Osteocyte (in vitro differentiated cells): Measurements from ENCODE around the gene CNFN. TPM values are rescaled to one million over a fixed set of nuclear protein-coding genes. Genes with fewer than 3 reads are reported as not detected.
"Not testable (repeated sequence)": the region's sequence is repeated elsewhere in the genome, so short reads cannot be mapped to it uniquely, and the experiment has no call there.

Experiments used
- DNase-seq: peaks from one replicate; pipeline ENCODE4 v3.0.0; 2021; ENCODE audit warnings: mixed read lengths; ENCODE audit not compliant: unreplicated experiment; ENCODE audit errors: extremely low spot score
- H3K27ac Mint-ChIP-seq: one replicate; pipeline ENCODE4 v1.8.0; 2021; ENCODE audit warnings: mild to moderate bottlenecking, mixed read lengths; ENCODE audit not compliant: unreplicated experiment
- H3K27me3 Mint-ChIP-seq: one replicate; pipeline ENCODE4 v1.8.0; 2021; ENCODE audit warnings: mixed read lengths; ENCODE audit not compliant: unreplicated experiment
- H3K36me3 Mint-ChIP-seq: one replicate; pipeline ENCODE4 v1.8.0; 2021; ENCODE audit warnings: mixed read lengths; ENCODE audit not compliant: unreplicated experiment
- H3K4me1 Mint-ChIP-seq: one replicate; pipeline ENCODE4 v1.8.0; 2021; ENCODE audit warnings: mixed read lengths; ENCODE audit not compliant: unreplicated experiment
- H3K4me3 Mint-ChIP-seq: one replicate; pipeline ENCODE4 v1.8.0; 2021; ENCODE audit warnings: mild to moderate bottlenecking, moderate library complexity, mixed read lengths; ENCODE audit not compliant: unreplicated experiment
- H3K9me3 Mint-ChIP-seq: one replicate; pipeline ENCODE4 v1.8.0; 2021; ENCODE audit warnings: mixed read lengths; ENCODE audit not compliant: unreplicated experiment
- CTCF ChIP-seq: fragments of 200-600 bp; sonication (generic); IDR thresholded peaks from 2 replicates; pipeline ENCODE4 v1.5.0; 2021; ENCODE audit warnings: antibody characterized with exemption, mild to moderate bottlenecking, moderate library complexity
- microRNA-seq: library from miRNA; unstranded; fragments of <30 nt; microRNA quantifications from one replicate; pipeline ENCODE4 v1.1.0, GENCODE V29; 2020; ENCODE audit not compliant: unreplicated experiment
- total RNA-seq: library from RNA; stranded (reverse); gene quantifications from 2 replicates; pipeline ENCODE4 v1.2.1, GENCODE V29; 2021

Gene CNFN
- total RNA-seq, 1 donor from 2014 or later = not detected

GRCh38 chr19:42344336-42344893 is 45.7 kb downstream of the CNFN start:
- no peaks in the 10 kb centered on the region for H3K27me3 Mint-ChIP-seq
- no peaks in the 10 kb centered on the region for H3K9me3 Mint-ChIP-seq
- TF ChIP-seq CTCF = no peak
- peaks cover 25% of the 10 kb centered on the region for H3K36me3 Mint-ChIP-seq
- H3K4me1 Mint-ChIP-seq = no peaks in the 10 kb centered on the region
- DNase-seq = no peak
- no peak overlapping the region for H3K27ac Mint-ChIP-seq
- H3K4me3 Mint-ChIP-seq = no peak overlapping the region

GRCh38 chr19:42343344-42344110 is 46.6 kb downstream of the CNFN start:
- no peak for DNase-seq
- Mint-ChIP-seq H3K27ac (no peak overlapping the region), H3K4me3 (no peak overlapping the region), H3K9me3 (no peaks in the 10 kb centered on the region), H3K36me3 (peaks cover 23% of the 10 kb centered on the region), H3K27me3 (no peaks in the 10 kb centered on the region), H3K4me1 (no peaks in the 10 kb centered on the region)
- TF ChIP-seq CTCF = no peak

GRCh38 chr19:42339922-42340321 is 50.2 kb downstream of the CNFN start:
- H3K9me3 Mint-ChIP-seq, H3K4me1 Mint-ChIP-seq, DNase-seq, H3K4me3 Mint-ChIP-seq, H3K27ac Mint-ChIP-seq, H3K27me3 Mint-ChIP-seq: not testable (repeated sequence)
- H3K36me3 Mint-ChIP-seq = peaks cover 13% of the 10 kb centered on the region

GRCh38 chr19:42339126-42339860 is 50.8 kb downstream of the CNFN start:
- H3K27ac Mint-ChIP-seq, H3K27me3 Mint-ChIP-seq, H3K36me3 Mint-ChIP-seq, H3K4me1 Mint-ChIP-seq, H3K4me3 Mint-ChIP-seq, DNase-seq, H3K9me3 Mint-ChIP-seq: not testable (repeated sequence)

Small RNA genes within 50 kb of the gene (microRNA-seq; reads per million reads assigned to microRNA genes)
- not detected for gene MIR8077

Other genes with a start within 250 kb of the CNFN start
- 21.0 and 27.4 TPM in 2 replicates for gene DEDD2, start 172.6 kb downstream of the CNFN start, total RNA-seq
- gene ZNF526, start 170.0 kb downstream of the CNFN start, total RNA-seq = 9.9 and 11.9 TPM in 2 replicates
- 45.4 and 52.3 TPM in 2 replicates for gene GSK3A, start 147.7 kb downstream of the CNFN start, total RNA-seq
- 66.8 and 75.3 TPM in 2 replicates for gene ERF, start 135.2 kb downstream of the CNFN start, total RNA-seq
- gene CIC, start 121.0 kb downstream of the CNFN start, total RNA-seq = 115 and 122 TPM in 2 replicates
- gene PRR19, start 88.2 kb downstream of the CNFN start, total RNA-seq = 2.0 and 2.2 TPM in 2 replicates
- 44.4 and 47.2 TPM in 2 replicates for gene PAFAH1B3, start 87.7 kb downstream of the CNFN start, total RNA-seq
- gene TMEM145, start 77.0 kb downstream of the CNFN start, total RNA-seq = 0.21 and 0.78 TPM in 2 replicates
- 75.7 and 80.9 TPM in 2 replicates for gene MEGF8, start 64.7 kb downstream of the CNFN start, total RNA-seq
- gene LIPE, start 37.1 kb upstream of the CNFN start, total RNA-seq = 7.6 and 8.4 TPM in 2 replicates
- gene CXCL17, start 52.6 kb upstream of the CNFN start, total RNA-seq = not detected in 2 replicates
- gene CEACAM1, start 138.2 kb upstream of the CNFN start, total RNA-seq = not detected in 2 replicates
- not detected in 2 replicates for gene CEACAM8, start 204.6 kb upstream of the CNFN start, total RNA-seq